Cardiac fibroblast (primary cell): ENCODE measurements around the gene POLR1C.
"Not testable (repeated sequence)": the region's sequence is repeated elsewhere in the genome, so short reads cannot be mapped to it uniquely, and the experiment has no call there.

Source experiments
- DNase-seq, 2 donors: peaks; one replicate each; pipeline versions ENCODE4 v3.0.0 to v3.0.0-alpha.2; 2010; ENCODE audit warnings: low read depth in 2 of 2
- H3K4me3 ChIP-seq, 2 donors: replicated peaks in 1 of 2; 1 replicate in 1 of 2; 2 replicates in 1 of 2; pipeline ENCODE4 v1.5.1; 2011; ENCODE audit warnings: low read depth in 2 of 2, low read length in 2 of 2, mild to moderate bottlenecking in 2 of 2, moderate library complexity in 1 of 2
- CTCF ChIP-seq: IDR thresholded peaks from one replicate; pipeline ENCODE4 v1.5.1; 2011; ENCODE audit warnings: low read depth, mild to moderate bottlenecking, low read length, inconsistent platforms

The POLR1C gene

DNA sequence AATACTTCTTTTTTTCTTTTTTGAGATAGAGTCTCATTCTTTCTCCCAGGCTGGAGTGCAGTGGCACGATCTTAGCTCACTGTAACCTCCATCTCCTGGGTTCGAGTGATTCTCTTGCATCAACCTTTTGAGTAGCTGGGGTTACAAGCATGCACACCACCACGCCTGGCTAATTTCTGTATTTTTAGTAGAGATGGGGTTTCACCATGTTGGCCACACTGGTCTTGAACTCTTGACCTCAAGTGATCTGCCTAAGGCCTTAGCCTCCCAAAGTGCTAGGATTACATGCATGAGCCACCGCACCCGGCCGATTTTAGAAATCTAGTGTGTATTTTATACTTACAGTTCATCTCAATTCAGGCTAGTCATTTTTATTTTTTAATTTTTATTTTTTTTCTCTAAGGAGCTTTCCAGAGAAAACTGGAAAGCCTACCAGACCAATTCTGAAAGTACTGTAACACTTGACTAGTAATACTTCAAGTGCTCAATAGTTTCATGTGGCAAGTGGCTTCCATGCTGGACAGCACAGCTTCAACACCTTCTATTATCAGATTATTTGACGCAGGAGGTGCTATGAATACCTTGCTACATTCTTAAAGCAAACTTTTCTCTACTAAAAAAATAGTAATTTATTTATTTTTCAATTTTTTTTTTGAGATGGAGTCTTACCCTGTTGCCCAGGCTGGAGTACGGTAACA, 25.0 kb downstream of the POLR1C start:
- no peak for DNase-seq

DNA sequence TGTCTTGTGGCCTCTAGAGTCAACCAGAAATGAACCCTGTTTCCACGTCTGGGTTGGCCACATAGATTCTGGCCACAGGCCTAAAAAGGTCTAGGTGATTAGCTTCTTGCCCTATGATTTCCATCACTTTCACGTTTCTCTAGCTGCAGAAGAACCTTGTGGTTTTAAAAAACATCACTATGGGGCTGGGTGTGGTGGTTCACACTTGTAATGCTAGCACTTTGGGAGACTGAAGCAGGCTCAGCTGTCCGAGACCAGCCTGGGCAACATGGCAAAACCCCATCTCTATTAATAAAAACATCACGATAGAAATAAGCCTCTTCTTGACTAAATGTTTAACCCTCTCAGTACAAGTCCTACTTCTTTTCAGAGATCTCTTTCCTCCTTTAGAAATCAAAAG, 27.6 kb downstream of the POLR1C start:
- DNase-seq, result no peak
- H3K4me3 ChIP-seq, result no peak overlapping the region
- no peak for TF ChIP-seq CTCF

More for the DNA sequence above, 25.0 kb downstream of the POLR1C start:
- no peak for TF ChIP-seq CTCF
- H3K4me3 ChIP-seq, result no peak overlapping the region

DNA sequence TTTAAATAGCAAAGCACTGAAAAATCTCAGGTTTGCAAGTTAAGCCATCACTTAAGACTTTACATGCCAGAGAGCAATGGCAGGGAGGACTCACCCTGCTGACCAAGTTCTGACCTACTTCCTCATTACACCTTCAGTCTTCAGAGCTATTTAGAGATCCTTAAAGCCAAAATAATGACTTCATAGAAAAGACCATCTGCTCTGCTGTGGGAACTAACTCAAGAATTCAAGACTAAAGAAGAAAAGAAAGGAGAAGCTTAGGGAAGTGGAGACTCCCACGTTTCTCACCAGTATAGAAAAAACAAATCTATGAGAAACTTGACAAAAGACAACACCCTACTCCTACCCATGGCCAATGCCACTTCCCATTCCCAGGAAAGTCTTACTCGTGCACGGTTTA, 30.3 kb downstream of the POLR1C start:
- no peak for TF ChIP-seq CTCF
- no peak for DNase-seq
- no peak overlapping the region for H3K4me3 ChIP-seq

DNA sequence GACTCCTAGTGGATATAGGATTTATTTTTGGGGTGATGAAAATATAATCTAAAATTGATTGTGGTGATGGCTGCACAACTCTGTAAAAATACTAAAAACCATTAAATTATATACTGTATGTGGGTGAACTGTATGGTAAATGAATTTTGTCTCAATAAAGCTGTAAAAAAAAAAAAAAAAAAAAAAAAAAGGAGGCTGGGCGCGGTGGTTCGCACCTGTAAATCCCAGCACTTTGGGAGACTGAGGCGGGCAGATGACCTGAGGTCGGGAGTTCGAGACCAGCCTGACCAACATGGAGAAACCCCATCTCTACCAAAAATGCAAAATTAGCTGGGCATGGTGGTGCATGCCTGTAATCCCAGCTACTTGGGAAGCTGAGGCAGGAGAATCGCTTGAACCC, 40.7 kb downstream of the POLR1C start:
- not testable (repeated sequence) for DNase-seq, H3K4me3 ChIP-seq

DNA sequence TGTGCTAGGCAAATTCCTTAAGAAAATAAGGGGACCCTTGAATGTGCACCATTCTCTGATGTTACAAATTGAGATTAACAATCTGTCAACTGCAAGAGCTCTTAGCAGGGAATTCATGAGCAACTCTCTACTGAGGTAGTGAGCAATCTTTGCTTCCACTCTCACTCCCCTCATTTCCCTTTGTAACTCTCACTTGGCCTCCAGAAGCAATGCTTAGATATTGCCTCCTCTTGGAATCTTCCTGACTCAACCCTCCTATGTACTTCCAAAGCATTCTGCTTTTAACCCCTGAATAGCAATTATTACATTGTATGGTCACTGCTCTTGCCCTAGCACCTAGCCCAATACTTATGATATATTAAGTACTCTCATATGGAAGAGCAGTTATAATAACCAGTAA, 42.4 kb downstream of the POLR1C start:
- no peak for DNase-seq
- TF ChIP-seq CTCF, result no peak
- no peak overlapping the region for H3K4me3 ChIP-seq

DNA sequence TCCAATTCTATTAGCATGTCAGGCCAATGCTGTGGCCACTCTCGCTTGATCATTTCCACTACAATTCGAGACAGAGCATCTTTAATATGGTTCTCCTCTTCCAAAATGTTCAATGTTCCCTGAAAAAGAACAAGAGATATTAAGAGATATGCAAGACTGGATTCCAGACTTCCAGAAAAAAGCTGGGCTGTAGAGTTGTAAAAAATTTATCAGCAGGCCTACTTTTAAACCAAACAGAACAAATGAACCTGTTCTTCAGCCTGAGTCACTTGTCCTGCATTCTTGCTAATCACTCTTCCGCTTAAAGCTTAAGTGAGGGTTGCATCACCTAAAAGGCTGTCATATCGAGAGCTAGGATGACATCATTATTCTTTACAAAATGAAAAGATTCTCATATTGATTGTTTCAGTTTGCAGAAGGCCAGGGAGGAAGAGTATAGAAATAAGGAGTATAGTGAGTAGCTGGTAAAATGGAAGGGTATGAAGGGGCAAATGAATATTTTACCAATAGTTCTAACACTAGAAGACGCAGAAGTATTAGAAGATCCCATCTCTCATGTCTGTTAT, 54.1 kb downstream of the POLR1C start:
- peak in 1 of 2 donors; percentile 54 for DNase-seq
- no peak for TF ChIP-seq CTCF
- no peak overlapping the region for H3K4me3 ChIP-seq
